Measurements from ENCODE around the gene SCO2.

DNA sequence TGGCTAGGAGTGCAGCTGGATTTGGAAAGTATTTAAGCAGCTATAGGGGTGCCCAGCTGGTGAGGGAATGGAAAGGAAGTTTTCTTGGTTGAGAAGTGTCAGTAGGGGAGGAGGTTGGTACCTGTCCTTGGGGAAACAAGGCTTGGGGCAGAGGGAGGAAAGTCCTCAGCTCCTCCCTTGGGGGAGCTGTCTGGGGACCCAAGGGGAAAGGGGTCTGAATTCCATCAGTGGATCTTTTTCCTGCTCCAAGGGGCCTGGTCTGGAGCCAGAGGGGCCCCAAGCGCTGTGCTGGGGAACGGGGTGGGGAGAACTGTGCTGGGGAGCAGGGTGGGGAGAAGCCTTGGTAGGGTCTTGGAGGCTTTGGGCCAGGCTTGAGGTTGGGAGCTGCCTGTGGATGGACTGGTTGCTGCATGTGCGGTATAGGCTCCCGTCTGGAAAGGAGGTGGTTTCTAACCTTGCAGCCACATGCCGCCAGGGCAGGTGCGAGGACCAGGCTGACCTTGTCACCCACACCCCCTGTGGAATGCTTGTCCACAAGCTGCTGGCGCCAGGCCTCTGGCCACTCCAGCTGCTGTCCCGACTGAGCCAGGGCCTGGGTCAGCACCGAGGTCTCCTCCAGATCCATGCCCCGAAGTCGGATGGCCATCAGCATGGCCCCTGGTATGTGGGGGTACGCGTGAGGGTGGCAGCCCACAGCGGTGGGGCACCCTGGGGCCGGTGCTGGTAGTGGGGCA, 3.5 kb upstream of the SCO2 start:
- no peak for TF ChIP-seq EZH2phosphoT487 (IDR thresholded peaks at IDR 0.05; ENCODE audit: borderline replicate concordance, low read depth, low read length)
- TF ChIP-seq CTCF (conservative IDR thresholded peaks at IDR 0.05; ENCODE audit: low read length) = no peak

All from OCI-LY7 (cell line).